ENCODE results near the gene NOL8.

Gene NOL8

DNA sequence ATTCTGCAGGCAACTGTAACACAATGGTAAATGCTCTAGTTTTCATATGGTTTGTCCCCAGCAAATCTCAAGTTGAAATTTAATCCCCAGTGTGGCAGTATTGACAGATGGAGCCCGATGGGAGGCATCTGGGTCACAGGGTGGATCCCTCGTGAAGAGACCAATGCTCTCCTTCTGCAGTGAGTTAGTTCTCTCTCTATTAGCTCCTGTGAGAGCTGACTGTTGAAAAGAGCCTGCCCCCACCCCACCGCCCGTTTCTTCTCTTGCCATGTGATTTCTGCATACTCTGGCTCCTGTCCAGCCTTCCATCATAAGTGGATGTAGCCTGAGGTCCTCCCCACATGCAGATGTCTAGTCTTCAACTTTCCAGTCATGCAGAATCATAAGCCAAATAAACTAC, 58.7 kb downstream of the NOL8 start:
- DNase-seq (ENCODE audit: low read depth) = no peak

GRCh38 chr9:92265154-92265553, 60.0 kb downstream of the NOL8 start:
- DNase-seq (ENCODE audit: low read depth) = no peak

DNA sequence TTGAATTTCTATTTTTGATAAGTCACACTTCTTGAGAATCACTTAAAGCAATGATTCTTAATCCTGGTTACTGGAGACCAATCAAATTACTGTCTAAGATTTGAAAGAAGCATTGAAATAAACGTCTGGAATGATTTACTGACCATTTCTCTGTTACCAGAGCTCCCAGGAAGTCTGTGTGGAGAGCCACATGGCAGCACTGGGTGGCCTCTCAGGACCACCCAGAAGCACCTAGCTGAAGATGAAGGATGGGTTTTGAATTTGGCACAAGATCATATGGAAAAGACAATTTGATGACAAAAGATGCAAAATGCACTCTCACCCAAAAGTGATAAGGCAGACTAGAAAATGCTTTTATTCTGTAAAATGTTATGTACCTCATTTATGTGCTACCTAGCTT, 62.0 kb downstream of the NOL8 start:
- no peak for DNase-seq (ENCODE audit: low read depth)

GRCh38 chr9:92257327-92257726, 67.8 kb downstream of the NOL8 start:
- DNase-seq (ENCODE audit: low read depth) = no peak

- DNase-seq (ENCODE audit: low read depth) = no peak
These were observed 70.5 kb downstream of the NOL8 start for GRCh38 chr9:92254381-92255337.

GRCh38 chr9:92253656-92254055, 71.5 kb downstream of the NOL8 start:
- no peak for DNase-seq (ENCODE audit: low read depth)

DNA sequence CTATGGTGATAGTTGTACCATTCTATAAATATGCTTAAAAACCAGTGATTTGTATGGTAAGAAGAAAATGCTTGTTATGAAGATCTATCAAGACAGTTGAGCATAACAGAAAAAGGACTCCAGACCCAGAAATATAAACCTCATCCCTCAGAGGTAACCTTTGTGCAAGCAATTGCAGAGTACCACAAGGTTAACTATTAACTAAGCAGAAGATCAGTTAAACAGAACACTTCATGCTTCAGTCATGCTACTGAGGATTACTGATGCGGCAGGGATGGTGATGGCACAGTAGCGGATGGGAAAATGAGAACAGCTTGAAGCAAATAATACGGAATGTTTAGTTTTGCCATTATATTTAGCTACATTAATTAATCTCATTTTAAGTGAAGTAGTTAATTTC, 77.2 kb downstream of the NOL8 start:
- DNase-seq (ENCODE audit: low read depth) = no peak
